Left hindlimb (tissue), 1 donor: ENCODE measurements around the gene SYMPK.
"Not testable (repeated sequence)": the region's sequence is repeated elsewhere in the genome, so short reads cannot be mapped to it uniquely, and the experiment has no call there.

Experiments
- DNase-seq: peaks from one replicate; pipeline ENCODE4 v3.0.0-alpha.2; 2018

The SYMPK gene

GRCh38 chr19:45800070-45800553, 62.8 kb downstream of the SYMPK start:
- DNase-seq, result no peak

GRCh38 chr19:45799541-45799940, 63.4 kb downstream of the SYMPK start:
- not testable (repeated sequence) for DNase-seq

- no peak for DNase-seq
Observed at GRCh38 chr19:45798995-45799517, 63.9 kb downstream of the SYMPK start.

GRCh38 chr19:45794627-45795026, 68.3 kb downstream of the SYMPK start:
- DNase-seq, result no peak

- DNase-seq, result peak; percentile 27
Observed at GRCh38 chr19:45793876-45794275, 69.1 kb downstream of the SYMPK start.

- peak; percentile 22 for DNase-seq
Observed at GRCh38 chr19:45793178-45793564, 69.8 kb downstream of the SYMPK start.

GRCh38 chr19:45792470-45793177, 70.3 kb downstream of the SYMPK start, which contains the start of gene DMWD:
Gene DMWD, minus strand, starts transcription at chr19:45792845. Its CDS starts 89 bp downstream, at chr19:45792756.
- DNase-seq, result peak; percentile 100

GRCh38 chr19:45791744-45792469, 71.0 kb downstream of the SYMPK start:
- peak; percentile 29 for DNase-seq

- DNase-seq, result peak; percentile 25
Observed at GRCh38 chr19:45790942-45791341, 72.0 kb downstream of the SYMPK start.

- DNase-seq, result peak; percentile 12
Observed at GRCh38 chr19:45789035-45789786, 73.7 kb downstream of the SYMPK start.

GRCh38 chr19:45786533-45786894, 76.4 kb downstream of the SYMPK start:
- peak; percentile 31 for DNase-seq

GRCh38 chr19:45785781-45786532, 77.0 kb downstream of the SYMPK start:
- peak; percentile 48 for DNase-seq

- peak; percentile 15 for DNase-seq
Observed at GRCh38 chr19:45785097-45785496, 77.8 kb downstream of the SYMPK start.

GRCh38 chr19:45784096-45784495, 78.9 kb downstream of the SYMPK start:
- no peak for DNase-seq

GRCh38 chr19:45782820-45783785, 79.8 kb downstream of the SYMPK start:
- DNase-seq, result peak; percentile 79

- peak; percentile 74 for DNase-seq
Observed at GRCh38 chr19:45782162-45782691, 80.7 kb downstream of the SYMPK start, which contains the start of gene DMPK. Gene DMPK, minus strand, starts transcription at chr19:45782490. Its CDS starts 138 bp downstream, at chr19:45782352.

- DNase-seq, result peak; percentile 75
Observed at GRCh38 chr19:45781214-45782161, 81.5 kb downstream of the SYMPK start.

- peak; percentile 43 for DNase-seq
Observed at GRCh38 chr19:45780448-45781213, 82.3 kb downstream of the SYMPK start.

GRCh38 chr19:45780146-45780447, 82.8 kb downstream of the SYMPK start:
- DNase-seq, result peak; percentile 27
